ENCODE data around the gene SPRR1A.

Gene SPRR1A

DNA sequence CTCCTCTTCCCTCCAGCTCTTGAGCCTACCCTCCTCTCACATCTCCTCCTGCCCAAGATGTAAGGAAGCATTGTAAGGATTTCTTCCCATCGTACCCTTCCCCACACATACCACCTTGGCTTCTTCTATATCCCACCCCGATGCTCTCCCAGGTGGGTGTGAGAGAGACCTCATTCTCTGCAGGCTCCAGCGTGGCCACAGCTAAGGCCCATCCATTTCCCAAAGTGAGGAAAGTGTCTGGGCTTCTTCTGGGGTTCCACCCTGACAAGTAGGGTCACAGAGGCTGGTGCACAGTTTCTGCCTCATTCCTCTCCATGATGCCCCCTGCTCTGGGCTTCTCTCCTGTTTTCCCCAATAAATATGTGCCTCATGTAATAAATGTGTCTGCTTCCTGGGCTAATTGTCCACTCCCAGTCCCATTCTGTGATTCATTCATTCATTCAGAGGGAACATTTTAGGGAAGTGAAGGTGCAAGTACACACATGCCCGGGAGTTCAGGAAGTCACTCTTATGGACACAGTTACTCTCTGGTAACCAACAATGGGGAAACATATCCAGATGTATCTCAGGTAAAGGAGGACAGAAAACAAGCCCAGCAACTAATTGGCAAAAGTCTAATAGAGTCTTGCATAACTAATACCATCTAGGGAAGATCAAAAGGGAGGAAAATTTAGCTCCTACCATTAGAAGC lies 11.5 kb upstream of the SPRR1A start:
- no peak for TF ChIP-seq ZFX (IDR thresholded peaks at IDR 0.05; ENCODE audit: borderline replicate concordance)
- TF ChIP-seq, protein P1, sequence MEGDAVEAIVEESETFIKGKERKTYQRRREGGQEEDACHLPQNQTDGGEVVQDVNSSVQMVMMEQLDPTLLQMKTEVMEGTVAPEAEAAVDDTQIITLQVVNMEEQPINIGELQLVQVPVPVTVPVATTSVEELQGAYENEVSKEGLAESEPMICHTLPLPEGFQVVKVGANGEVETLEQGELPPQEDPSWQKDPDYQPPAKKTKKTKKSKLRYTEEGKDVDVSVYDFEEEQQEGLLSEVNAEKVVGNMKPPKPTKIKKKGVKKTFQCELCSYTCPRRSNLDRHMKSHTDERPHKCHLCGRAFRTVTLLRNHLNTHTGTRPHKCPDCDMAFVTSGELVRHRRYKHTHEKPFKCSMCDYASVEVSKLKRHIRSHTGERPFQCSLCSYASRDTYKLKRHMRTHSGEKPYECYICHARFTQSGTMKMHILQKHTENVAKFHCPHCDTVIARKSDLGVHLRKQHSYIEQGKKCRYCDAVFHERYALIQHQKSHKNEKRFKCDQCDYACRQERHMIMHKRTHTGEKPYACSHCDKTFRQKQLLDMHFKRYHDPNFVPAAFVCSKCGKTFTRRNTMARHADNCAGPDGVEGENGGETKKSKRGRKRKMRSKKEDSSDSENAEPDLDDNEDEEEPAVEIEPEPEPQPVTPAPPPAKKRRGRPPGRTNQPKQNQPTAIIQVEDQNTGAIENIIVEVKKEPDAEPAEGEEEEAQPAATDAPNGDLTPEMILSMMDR (IDR thresholded peaks at IDR 0.05): no peak

DNA sequence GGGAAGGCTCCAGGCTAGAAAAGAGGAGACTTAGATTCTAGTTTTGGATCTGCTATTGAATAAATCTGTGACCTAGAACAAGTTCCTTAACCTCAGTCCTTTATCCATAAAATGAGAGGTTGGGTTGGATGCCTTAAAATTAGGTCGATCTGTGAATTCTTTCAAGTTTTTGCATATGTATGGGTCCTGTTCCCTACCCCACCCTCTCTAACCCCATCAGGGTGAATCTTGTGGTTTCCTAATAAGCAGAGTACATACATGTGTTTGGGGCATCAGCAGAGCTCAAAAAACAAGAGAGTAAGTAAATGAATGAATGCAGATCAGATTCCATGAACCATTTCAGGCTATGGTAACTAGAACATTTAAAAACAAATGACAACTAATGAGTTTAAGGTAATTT lies 7.2 kb upstream of the SPRR1A start:
- no peak overlapping the region for H3K27ac ChIP-seq
- no peak for TF ChIP-seq ZFX (IDR thresholded peaks at IDR 0.05; ENCODE audit: borderline replicate concordance)
- TF ChIP-seq, protein P1 (IDR thresholded peaks at IDR 0.05): no peak

More for the DNA sequence above, 11.5 kb upstream of the SPRR1A start:
- H3K27ac ChIP-seq: no peak overlapping the region

DNA sequence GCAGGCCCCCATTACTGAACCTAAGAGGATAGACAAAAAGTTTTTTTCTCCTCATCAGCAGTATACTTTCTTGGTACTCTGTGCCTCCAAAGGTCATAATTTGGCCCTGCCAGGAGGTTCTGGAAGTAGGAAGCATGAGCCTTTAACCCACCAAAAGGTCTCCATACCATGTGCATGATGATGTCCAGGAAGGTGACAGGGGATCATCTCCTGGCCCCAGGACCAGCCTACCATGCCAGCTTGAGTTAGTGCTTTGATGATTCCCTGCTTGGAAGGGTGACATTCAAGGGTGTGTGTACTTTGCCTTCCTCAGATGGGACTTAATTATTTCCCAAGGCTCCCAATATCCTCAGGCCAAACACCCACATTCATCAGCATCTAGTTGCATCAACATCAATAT lies 6.3 kb upstream of the SPRR1A start:
- no peak overlapping the region for H3K27ac ChIP-seq
- TF ChIP-seq, protein P1 (IDR thresholded peaks at IDR 0.05): no peak
- no peak for TF ChIP-seq ZFX (IDR thresholded peaks at IDR 0.05; ENCODE audit: borderline replicate concordance)

DNA sequence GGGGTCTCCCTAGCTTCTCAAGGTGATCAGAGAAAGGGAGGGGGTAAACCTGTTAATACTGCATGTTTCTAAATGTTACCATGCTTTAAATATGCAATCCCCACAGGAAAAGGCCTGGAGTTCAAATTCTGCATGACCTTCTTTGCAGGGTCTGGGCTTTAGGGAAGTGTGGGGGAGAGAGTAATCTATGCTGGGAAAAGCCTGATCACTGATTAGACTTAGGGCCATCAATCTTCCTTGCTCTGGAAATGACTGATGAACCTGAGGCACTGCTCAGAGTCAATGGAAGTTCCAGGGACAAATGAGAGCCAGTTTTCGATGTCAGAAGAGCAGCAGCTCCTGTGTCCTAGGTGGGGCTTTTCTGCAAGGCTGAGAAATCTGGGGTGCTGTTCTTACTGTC lies 3.2 kb upstream of the SPRR1A start:
- H3K27ac ChIP-seq: no peak overlapping the region
- TF ChIP-seq ZFX (IDR thresholded peaks at IDR 0.05; ENCODE audit: borderline replicate concordance): no peak
- TF ChIP-seq, protein P1 (IDR thresholded peaks at IDR 0.05): no peak

DNA sequence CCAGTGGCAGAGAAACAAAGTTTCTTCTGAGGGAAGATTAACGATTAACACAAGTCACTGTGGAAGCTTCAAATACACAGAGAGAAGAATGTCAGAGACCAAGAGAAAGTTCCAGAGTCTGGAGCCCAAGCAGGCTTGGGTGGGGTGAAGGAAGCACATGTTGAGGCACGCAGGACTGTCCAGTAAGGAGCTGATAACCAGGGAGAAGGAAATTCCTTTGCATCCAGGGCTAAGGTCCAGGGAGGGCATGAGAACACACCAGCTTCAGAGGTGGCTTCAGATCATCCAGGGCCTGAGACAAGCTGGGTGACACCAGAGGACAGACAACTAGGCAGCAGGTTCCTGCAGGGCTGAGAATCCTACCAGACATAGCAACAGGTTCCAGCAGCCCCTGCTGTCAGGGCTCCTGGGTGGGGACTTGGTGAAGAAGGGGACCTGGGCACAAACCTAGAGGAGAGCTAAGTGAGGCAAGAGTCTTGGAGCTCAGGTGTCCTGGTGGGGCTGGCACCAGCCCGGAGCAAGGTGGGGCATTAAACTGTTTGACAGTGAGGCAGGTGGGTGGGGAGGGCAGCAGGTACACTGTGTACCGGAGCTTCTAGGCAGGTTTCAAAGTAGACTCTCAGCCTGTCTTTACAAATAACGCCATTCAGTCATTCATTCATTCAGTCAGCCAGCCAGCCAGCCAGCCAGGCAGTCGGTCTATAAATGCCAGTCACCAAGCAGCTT lies 2.6 kb upstream of the SPRR1A start:
- no peak overlapping the region for H3K27ac ChIP-seq
- TF ChIP-seq, protein P1 (IDR thresholded peaks at IDR 0.05): no peak
- no peak for TF ChIP-seq ZFX (IDR thresholded peaks at IDR 0.05; ENCODE audit: borderline replicate concordance)

DNA sequence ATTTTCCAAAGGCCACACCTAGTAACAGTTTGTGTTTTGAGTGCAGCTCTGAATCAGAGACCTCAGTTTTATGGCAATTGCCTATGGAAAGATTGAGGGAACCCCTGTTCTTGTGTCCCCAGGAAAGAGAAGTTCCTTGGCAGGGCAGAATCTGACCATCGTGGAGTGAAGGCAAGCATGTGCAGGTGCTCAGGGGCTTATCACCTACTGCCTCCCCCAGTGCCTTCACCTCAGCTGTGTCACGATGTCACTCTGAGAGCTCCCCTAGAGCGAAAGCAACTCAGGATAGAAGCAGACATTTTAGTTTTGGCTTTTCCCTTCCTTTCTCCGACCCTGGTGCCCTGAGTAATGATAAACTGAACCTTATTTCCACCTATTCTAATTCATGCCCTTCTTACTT lies 1.8 kb upstream of the SPRR1A start:
- H3K27ac ChIP-seq: no peak overlapping the region
- TF ChIP-seq, protein P1 (IDR thresholded peaks at IDR 0.05): no peak
- TF ChIP-seq ZFX (IDR thresholded peaks at IDR 0.05; ENCODE audit: borderline replicate concordance): no peak

DNA sequence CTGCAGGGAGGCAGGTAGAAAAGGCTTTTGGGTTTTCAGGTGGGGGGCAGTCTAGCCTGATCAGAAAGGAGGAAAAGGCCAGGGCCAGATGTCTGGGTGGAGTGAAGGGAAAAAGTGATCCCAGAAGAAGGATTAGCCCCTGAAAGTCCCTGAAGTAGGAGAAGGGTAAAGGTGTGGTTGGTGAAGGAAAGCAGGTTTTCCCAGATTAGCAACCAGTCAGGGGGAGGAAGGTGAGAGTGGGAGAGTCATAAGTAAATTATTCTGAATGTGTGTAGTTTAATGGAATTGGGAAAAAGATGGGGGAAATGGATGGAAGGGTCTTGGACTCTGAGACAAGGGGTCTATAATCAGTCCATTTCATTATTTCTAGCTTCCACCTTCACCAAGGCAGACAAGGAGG lies 647 bp upstream of the SPRR1A start:
- TF ChIP-seq ZFX (IDR thresholded peaks at IDR 0.05; ENCODE audit: borderline replicate concordance): no peak
- TF ChIP-seq, protein P1 (IDR thresholded peaks at IDR 0.05): no peak

More for the DNA sequence above, 647 bp upstream of the SPRR1A start:
- no peak overlapping the region for H3K27ac ChIP-seq

Data from 22Rv1 (cell line).